NCI-H146 (cell line): Measurements from ENCODE around the gene TLE7.
A peak's percentile ranks its signal among the peaks of the same experiment; 100 is the strongest.

Source experiments
- DNase-seq: peaks from one replicate; lab custom pipeline; 2025; lab: John Stamatoyannopoulos, UW

The TLE7 gene

DNA sequence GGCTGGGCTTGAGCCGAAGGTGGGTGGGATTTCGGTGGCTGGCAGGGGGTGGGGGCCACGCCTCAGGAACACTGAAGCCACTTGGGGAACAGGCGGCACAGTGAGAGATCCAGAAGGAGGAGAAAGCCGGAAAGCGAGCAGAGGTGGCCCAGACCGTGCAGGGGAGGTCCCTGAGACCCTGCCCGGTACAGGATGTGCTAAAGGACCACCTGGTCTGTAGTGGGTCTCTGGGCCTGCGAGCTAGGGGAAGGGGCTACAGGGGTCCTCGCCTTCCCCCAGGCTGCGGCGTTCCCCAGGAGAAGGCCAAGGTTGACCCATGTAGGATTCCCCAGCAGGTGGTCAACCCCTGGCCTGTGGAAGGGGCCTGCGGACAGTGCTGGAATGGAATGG is at the start of gene TLE7:
Gene TLE7 (minus strand): TSS at position 4 of the 390 bp plus-strand sequence. CDS start 8,730 bp downstream, outside the sequence.
- DNase-seq = no peak

- no peak for DNase-seq
Measured at GRCh38 chr16:71491054-71491453, 49.2 kb upstream of the TLE7 start.

GRCh38 chr16:71490361-71490760 is 48.5 kb upstream of the TLE7 start:
- DNase-seq = no peak

- DNase-seq = no peak
Measured at GRCh38 chr16:71489122-71489521, 47.3 kb upstream of the TLE7 start, which contains the start of gene ZNF19. ZNF19 (minus strand) TSS chr16:71489324; CDS start chr16:71482114, 7,210 bp downstream.

DNA sequence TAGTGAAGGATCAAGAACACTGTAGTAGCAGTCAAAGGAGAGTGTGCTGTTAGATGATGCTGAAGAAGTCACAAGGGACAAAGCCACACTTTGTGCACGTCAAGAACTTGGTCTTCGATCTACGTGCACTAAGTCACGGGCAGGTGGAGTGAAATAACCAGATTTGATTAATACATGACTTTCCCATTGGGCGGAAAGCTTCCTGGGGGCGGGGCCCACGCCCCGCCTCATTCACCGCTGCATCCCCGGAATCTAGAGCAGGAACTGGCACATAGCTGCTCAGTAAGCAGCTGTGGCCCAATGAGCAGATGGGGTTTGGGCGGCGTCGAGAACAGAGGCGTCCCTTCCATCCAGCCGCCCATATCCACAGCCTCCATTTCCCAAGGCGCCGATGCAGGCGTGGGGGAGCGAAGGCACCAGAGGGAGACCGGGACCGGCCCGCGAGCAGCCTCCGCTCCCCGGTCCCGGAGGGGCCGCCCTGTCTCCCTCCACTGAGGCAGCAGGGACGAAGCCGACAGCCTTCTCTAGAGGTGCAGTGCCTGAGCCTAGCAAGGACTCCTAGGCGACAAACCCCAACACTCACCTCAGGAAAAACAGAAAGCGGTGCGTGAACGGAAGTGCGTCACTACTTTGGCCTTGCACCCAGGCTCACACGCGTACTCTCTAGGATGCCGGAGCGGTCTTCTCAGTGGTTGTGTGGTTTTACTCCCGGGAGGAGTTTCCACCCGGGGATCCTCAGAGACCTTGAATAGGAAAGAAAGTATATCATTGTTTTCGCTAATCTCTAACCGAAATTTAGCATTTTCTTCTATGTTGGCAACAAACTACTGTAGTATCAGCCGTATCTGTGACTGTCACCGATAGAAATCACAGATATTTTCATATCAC is 42.4 kb upstream of the TLE7 start:
- peak; percentile 82 for DNase-seq

DNA sequence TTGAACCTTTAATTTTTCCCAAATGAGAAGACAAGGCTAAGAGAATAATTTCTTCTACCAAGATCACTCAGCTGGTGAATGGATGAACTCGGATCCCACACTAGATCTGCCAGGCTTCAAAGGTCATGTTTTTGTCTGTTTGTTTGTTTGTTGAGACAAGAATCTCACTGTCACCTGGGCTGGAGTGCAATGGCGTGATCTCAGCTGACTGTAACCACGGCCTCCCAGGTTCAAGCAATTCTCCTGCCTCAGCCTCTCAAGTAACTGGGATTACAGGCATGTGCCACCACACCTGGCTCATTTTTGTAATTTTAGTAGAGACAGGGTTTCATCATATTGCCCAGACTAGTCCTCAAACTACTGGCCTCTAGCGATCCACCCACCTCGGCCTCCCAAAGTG is 40.7 kb upstream of the TLE7 start:
- no peak for DNase-seq

GRCh38 chr16:71480956-71481355 is 39.1 kb upstream of the TLE7 start:
- no peak for DNase-seq

- peak; percentile 22 for DNase-seq
Measured at GRCh38 chr16:71479420-71479819, 37.6 kb upstream of the TLE7 start.

GRCh38 chr16:71476457-71477124 is 34.7 kb upstream of the TLE7 start:
- no peak for DNase-seq

- DNase-seq = no peak
Measured at GRCh38 chr16:71474864-71475263, 33.0 kb upstream of the TLE7 start.

DNA sequence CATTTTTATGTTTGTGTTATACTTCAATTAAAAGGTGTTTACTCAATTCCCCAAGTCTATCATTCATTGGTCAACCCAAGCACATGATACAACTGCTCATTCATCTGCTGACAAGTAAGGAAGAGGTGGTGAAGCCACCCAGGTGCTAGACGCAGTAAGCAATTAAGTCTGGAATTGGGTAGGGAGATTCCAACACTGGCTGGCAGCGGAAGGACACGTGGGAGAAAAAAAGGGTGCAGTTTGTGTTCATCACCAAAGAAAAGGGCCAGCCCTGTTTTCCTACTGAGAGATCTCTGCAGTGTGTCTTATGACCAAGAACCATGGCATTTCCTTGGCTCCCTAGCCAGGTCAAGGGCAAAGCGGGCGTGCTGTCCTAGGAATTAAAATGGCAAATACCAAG is 32.0 kb upstream of the TLE7 start:
- no peak for DNase-seq

DNA sequence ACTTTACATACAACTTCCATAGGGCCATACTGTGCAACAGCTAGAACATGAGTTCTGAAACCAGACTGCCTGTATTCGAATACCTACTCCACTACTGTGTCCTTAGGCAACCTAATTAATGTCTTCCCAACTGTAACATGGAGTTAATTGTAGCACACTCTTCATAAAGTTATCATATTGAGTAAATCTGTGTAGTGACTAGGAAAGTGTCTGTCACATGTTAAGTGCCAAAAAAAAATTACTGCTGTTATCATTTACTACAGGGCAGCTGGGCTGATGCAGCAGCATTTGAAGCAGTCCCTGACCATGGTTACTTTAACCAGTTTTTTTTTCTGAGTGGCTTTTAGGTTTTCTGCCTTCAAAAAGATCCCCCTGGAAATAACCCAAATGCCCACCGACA is 31.1 kb upstream of the TLE7 start:
- DNase-seq = no peak

GRCh38 chr16:71472051-71472450 is 30.2 kb upstream of the TLE7 start:
- DNase-seq = no peak

- no peak for DNase-seq
Measured at GRCh38 chr16:71467810-71468209, 26.0 kb upstream of the TLE7 start.

DNA sequence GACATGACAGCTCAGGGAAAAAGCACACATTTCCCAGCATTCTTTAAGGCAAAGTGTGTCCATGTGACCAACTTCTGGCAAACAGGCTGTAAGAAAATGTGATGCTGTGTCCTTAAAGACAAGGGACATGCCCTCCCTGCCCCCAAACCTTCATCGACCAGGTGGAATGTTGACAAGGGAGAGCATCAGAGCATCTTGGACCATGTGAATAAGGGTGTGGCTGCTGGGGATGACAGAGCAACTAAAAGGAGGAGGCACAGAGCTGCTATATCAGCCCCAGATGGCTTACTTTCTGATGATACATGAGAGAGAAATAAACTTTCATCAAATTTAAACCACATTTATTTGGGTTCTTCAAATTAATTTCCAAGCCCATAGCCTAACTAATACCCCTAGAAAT is 22.4 kb upstream of the TLE7 start:
- no peak for DNase-seq

DNA sequence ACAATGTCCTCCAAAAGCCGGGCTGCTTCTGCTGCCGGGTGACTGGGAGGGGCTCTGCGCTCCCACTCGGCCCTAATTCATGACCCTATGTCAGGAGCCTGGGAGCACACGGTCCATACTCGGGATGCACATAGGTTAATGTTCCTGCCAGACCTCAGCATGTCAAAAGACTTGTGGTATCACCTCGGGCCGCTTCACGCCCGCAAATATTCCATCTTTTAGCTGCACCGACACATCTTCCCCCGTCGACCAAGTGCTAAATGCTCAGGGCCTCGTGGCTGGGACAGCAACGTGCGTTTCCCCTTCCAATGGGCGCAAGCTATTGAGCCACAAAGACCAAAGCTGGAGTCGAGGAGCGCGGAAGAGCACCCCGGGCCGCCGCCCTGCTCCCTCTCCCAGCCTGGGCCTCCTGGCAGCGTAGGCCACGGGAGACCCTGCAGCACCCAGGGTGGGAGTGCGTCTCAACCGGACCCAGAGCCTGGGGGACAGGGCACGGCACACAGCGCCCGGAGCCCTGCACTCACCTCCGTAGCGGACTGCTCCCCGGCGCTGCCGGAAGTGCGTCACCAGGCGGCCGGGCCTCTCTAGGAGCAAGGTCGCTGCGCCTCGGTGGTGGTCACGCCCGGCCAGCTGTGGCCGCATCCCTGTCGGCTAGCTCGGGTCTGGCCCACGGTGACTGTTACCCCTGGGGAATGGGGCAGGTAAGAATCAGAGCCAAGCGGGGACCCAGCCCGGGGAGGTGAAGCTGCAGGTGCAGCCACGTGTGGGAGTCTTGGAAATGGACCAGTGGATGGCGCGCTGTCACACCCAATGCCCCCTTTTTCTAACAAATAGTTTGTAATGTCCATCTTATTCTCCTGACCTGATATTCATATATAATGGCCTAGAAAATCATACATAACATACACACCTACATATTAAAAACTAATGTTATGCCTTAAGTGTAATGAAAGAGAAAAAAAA is 20.1 kb upstream of the TLE7 start, which contains the start of gene ZNF23:
Gene ZNF23 (minus strand): TSS at position 562 of the 963 bp plus-strand sequence. CDS start 5,451 bp downstream, outside the sequence.
- peak; percentile 73 for DNase-seq

- DNase-seq = no peak
Measured at GRCh38 chr16:71460941-71461340, 19.1 kb upstream of the TLE7 start.

DNA sequence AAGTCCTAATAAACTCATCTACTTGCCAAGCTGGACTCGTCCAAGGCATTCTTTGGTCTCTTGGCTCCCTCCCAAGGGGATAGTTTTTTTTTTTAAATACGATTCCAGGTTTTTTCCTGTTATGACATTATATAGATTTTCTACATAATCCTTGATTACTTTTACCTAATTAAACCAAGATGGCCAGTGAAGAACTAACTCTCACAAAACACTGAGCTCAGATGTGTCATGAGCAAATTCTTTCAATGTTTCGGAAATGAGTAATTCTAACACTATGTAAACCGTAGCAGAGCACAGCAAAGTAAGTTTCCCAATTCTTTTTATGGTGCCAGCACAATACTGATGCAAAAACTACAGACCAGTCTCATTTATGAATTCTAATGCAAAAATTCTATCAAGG is 18.4 kb upstream of the TLE7 start:
- no peak for DNase-seq

DNA sequence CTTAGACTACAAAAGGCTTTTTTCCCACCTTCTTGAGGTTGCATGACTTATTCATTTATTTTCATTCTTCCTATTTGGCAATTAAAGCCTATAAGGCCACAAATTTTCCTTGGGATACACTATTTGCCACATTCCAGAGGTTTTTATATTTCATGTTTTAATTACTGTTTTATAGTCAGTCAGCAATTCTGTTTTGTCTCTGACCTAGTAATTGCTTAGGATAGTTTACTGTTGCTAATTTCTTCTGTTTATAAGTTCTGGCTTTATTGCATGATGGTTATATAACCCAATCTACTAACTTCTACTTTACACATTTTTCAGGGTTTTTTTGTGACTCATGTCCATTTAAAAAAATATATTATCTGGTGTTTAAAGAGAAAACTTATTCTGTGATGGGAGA is 17.7 kb upstream of the TLE7 start:
- DNase-seq = no peak

DNA sequence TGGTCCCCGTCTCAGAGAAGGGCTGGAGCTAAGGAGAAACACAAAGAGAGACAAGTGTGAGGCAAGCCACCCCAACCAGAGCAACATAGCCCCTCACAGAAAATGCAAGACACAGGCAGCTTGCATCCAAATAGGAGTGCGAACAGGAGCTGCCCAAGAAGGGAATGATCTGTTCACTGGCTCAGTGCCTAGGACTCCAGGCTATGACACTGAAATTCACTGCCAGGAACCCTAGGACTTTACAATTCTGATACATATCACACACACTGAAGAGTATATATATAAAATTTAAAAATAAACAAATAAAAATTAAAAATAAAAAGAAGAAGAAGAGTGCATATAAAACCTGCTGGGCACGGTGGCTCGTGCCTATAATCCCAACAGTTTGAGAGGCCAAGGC is 14.9 kb upstream of the TLE7 start:
- DNase-seq = no peak

- DNase-seq = no peak
Measured at GRCh38 chr16:71453036-71453435, 11.2 kb upstream of the TLE7 start.

DNA sequence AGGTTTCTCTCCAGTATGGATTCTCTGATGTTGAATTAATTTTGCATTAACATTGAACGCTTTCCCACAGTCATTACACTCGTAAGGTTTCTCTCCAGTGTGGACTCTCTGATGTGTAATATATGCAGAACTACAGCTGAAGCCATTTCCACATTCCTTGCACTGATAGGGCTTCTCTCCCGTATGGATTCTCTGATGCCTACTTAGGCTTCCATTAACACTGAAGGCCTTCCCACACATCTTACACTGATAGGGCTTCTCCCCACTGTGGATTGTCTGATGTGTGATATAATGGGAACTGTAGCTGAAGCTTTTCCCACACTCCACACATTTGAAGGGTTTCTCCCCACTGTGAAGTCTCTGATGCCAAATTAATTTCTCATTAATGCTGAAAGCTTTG is 7.2 kb upstream of the TLE7 start:
- no peak for DNase-seq
